Germinal center (tissue), 1 donor: ENCODE results near the gene PCBD1.
"Not testable (repeated sequence)": the region's sequence is repeated elsewhere in the genome, so short reads cannot be mapped to it uniquely, and the experiment has no call there.

Source experiments
- DNase-seq: peaks from one replicate; pipeline ENCODE4 v3.0.0; 2012; ENCODE audit warnings: mixed read lengths, low spot score

The PCBD1 gene

GRCh38 chr10:70887804-70888800 lies at the start of gene PCBD1:
PCBD1 (minus strand) TSS chr10:70888565; CDS start chr10:70888533, 32 bp downstream.
- DNase-seq = peak; percentile 87

- DNase-seq = no peak
Observed at GRCh38 chr10:70937661-70938060, 49.3 kb upstream of the PCBD1 start.

GRCh38 chr10:70936111-70936510 lies 47.7 kb upstream of the PCBD1 start:
- DNase-seq = no peak

- no peak for DNase-seq
Observed at GRCh38 chr10:70935631-70936030, 47.3 kb upstream of the PCBD1 start.

- DNase-seq = no peak
Observed at GRCh38 chr10:70935125-70935625, 46.8 kb upstream of the PCBD1 start.

GRCh38 chr10:70934701-70935100 lies 46.3 kb upstream of the PCBD1 start:
- no peak for DNase-seq

GRCh38 chr10:70932392-70933196 lies 44.2 kb upstream of the PCBD1 start:
- DNase-seq = no peak

GRCh38 chr10:70931168-70931815 lies 42.9 kb upstream of the PCBD1 start:
- DNase-seq = no peak

- no peak for DNase-seq
Observed at GRCh38 chr10:70930263-70931000, 42.1 kb upstream of the PCBD1 start.

GRCh38 chr10:70928140-70928539 lies 39.8 kb upstream of the PCBD1 start:
- DNase-seq = no peak

GRCh38 chr10:70927189-70927943 lies 39.0 kb upstream of the PCBD1 start:
- DNase-seq = no peak

GRCh38 chr10:70926226-70927000 lies 38.0 kb upstream of the PCBD1 start:
- DNase-seq = no peak

GRCh38 chr10:70925377-70926225 lies 37.2 kb upstream of the PCBD1 start:
- DNase-seq = peak; percentile 72

GRCh38 chr10:70923696-70924095 lies 35.3 kb upstream of the PCBD1 start:
- no peak for DNase-seq

GRCh38 chr10:70921285-70921684 lies 32.9 kb upstream of the PCBD1 start:
- DNase-seq = no peak

- no peak for DNase-seq
Observed at GRCh38 chr10:70920519-70920918, 32.2 kb upstream of the PCBD1 start.

GRCh38 chr10:70919906-70920305 lies 31.5 kb upstream of the PCBD1 start:
- not testable (repeated sequence) for DNase-seq

- no peak for DNase-seq
Observed at GRCh38 chr10:70918851-70919530, 30.6 kb upstream of the PCBD1 start.
